ENCODE data around the gene RASGRP3. TPM values are rescaled to one million over a fixed set of nuclear protein-coding genes. Genes with fewer than 3 reads are reported as not detected.
A peak's percentile ranks its signal among the peaks of the same experiment; 100 is the strongest.

Gene RASGRP3
- total RNA-seq, 1 donor from 2014 or later, result 7.8 TPM

- DNase-seq (ENCODE audit: low read depth), result no peak
Measured at GRCh38 chr2:33573657-33574056, 97.2 kb downstream of the RASGRP3 start.

- no peak for DNase-seq (ENCODE audit: low read depth)
Measured at GRCh38 chr2:33577084-33577483, 100.6 kb downstream of the RASGRP3 start.

- DNase-seq (ENCODE audit: low read depth), result no peak
Measured at GRCh38 chr2:33577668-33578067, 101.2 kb downstream of the RASGRP3 start.

DNA sequence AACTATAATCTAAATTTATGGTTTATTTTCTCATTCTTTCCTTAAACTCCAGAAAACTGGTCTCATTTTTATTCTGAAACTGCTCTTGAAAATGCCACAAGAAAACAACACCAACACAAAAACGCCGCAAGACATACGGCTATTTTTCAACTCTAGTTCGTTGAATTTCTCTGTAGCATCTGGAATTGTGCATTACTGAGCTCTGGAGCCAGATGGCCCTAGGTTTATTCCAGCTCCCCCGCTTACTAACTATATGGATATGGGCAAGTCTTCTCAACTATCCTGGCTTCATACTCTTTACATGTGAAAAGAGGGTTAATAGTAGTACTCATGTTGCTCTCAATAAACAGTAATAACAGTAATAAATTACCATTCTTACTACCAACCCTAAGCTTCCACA, 102.8 kb downstream of the RASGRP3 start:
- DNase-seq (ENCODE audit: low read depth), result no peak

- DNase-seq (ENCODE audit: low read depth), result no peak
Measured at GRCh38 chr2:33581872-33582271, 105.4 kb downstream of the RASGRP3 start.

DNA sequence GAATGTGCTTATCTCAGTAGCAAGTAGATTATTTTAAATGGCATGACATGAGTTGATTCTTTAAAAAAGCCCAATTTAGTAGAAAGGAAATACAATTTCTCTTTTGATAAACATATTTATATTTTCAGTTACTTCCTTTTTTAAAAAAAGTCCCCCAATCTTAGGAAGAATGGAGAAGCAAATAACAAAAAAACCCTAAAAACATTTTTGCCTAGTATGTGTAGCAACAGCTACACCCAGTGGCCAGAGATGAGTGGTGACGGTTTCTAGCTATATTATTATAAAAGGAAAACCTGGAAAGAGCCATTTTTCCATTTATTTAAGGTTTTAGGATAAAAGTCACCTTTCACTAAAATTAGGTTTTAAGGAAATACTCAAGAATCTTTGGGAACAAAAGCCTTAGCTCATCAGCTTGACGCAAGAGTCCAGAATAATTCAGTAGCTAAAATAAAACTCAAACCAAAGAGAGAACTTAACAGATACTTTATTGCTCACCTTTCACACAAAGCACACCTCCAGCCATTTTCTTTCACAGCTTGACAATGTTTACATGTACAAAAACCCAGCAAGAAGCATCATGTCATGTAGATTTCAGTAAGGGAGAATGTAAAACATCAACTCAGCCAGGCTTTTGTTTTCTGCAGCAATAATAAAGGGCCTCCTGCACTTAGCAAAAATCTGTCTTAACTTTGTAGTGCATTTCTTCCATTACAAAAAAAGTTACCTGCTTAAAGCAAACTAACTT, 106.9 kb downstream of the RASGRP3 start:
- peak; percentile 72 for DNase-seq (ENCODE audit: low read depth)

DNA sequence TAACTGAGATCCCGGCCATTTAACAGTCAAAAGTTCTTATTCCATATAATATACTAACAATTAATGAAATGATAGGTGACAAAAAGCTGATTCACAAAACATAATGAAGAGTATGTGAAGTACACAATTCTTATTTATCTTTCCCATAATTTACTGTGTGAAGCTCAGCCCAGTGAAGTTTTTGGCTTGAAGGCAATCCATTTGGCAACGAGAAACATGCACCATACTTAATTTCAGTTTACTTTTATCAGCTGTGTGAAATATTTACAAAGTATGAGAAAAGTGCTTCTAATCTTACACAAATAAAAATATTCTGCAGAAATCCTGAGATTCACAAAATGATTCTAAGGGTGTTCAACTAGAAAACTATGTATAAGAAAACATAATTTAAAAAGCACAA, 110.3 kb downstream of the RASGRP3 start:
- no peak for DNase-seq (ENCODE audit: low read depth)

DNA sequence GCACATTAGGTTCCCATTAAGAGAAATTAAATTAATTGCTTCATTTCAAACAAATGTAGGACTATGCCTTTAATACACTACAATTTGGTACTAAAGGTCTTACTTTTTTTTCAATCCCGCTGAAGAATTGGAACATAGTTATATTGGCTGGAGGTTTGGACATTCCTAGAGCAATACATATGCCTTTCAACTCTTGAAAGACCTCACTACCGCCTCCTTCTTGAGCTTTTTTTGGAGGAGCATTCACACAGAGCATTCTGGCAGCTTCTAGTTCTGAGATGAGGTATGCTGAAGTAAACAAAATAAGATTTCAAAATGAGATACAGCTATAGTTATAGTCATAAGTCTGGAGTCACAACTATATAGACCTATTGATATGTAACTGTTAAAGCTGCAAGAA, 111.8 kb downstream of the RASGRP3 start:
- DNase-seq (ENCODE audit: low read depth), result no peak

DNA sequence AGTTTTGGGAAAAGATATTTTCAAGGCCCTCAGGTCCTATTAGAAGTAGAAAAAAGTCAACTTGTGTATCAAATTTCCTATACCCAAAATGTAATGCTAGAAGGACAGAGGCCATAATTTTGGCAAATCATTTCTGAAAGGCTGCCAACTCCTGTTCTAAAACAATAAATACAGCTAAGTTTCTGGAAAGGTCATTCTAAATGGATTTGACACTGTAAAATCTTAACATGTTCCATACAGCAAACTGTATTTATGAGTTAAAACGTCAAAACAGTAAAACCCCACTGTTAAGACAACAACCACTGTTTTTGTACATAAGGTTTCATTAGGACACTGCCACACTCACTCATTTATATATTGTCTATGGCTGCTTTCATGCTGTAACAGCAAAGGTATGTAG, 113.0 kb downstream of the RASGRP3 start:
- no peak for DNase-seq (ENCODE audit: low read depth)

DNA sequence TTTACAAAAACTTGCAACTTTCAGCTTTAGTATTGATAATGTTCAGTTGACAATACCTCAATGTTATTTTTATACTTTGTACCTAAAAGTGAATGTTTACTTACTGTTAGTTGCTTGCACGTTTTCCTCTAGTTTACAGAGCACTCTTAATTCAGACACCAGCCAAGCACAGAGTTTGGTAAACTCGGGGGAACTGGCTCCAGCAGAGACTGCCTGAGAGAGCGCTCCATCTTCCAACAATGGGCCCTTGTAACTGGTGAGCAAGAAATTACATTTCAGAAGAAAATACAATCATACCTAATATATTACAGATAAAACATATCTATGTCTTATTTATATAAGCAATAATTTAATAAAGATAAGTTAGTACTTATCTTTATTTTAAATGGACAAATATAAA, 118.9 kb downstream of the RASGRP3 start:
- no peak for DNase-seq (ENCODE audit: low read depth)

DNA sequence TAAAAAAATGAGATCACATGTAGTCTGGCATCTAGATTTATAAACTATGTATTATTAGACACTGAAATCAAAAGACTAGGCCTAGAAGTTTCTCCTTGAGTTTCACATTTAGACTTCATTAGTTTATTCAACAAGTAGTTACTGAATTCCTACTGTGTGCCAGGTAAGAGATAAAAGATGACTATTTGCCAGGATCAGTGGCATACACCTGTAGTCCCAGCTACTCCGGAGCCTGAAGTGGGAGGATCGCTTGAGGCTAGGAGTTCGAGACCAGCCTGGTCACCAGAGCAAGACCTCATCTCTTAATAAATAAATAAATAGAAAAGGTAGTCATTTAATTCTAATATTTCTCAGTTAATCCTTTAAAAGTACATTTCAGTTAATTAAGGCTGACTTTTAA, 120.6 kb downstream of the RASGRP3 start:
- no peak for DNase-seq (ENCODE audit: low read depth)

- peak; percentile 69 for DNase-seq (ENCODE audit: low read depth)
Measured at GRCh38 chr2:33598561-33599174, 122.2 kb downstream of the RASGRP3 start.

GRCh38 chr2:33599175-33599942, 122.9 kb downstream of the RASGRP3 start, which contains the start of gene FAM98A:
Gene FAM98A (minus strand): TSS chr2:33599299. CDS start chr2:33599221, 78 bp downstream.
- DNase-seq (ENCODE audit: low read depth), result peak; percentile 100

GRCh38 chr2:33599943-33600192, 123.4 kb downstream of the RASGRP3 start:
- no peak for DNase-seq (ENCODE audit: low read depth)

DNA sequence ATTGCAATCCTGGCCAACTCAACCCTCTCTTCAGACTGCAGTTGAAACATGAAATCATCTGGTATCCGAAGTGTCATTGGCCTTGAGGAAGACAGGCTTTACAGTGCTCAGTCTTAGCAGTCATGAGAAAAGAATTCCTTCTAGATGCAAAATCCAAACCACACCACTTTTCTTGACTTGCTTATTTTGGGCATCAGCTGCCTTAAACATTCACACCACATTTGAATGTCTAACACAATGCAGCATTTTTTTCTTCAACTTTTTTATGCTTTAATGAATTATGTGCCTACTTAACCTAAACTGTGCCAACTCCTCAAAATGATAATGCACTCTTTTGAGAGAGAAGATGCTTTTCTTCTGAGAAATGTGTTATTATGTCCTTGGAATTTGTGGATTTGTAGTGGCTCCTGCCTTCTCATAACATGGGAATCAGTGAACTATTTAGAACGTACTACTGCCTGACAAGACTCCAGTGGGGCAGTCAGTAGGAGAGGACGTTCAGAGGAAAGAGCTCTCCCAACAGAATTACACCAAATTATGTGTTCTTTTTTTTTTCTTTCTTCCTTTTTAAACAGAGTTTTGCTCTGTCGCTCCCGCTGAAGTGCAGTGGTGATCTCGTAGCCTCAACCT, 125.9 kb downstream of the RASGRP3 start:
- DNase-seq (ENCODE audit: low read depth), result no peak

DNA sequence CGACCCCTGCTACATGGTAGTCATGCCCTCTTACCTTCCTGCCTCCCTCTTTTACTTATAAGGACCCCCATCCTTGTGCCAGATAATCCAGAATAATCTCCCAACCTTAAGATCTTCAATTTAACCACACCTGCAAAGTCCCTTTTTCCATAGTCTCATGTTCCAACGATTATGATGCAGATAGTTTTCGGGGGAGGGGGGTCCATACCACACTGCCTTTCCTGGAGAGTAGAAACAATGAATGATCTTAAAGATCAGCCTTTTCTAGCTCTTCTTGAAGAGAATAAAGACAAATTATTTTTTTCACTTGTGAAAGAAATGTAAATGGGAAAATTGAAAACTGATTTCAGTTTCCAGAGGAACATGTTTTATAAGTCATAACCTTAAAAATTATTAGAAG, 127.0 kb downstream of the RASGRP3 start:
- no peak for DNase-seq (ENCODE audit: low read depth)

DNA sequence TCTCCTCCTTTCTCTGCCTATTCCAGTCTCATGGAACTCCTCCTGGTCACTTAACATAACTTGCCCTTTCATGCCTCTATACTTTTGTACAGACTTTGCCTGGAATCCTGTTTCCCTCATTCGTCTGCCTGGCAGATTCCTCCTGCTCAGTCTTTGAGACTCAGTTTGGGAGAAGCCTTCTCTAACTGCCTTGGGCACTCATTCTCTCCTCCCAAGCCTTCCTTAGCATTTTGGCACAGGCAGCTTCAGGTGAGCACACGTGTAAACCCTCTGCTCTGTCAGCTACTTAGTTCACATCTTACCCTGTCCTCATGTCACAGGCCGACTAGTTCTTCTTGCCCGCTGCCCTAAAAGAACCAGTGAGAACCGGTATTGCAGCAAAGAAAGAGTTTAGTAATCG, 128.6 kb downstream of the RASGRP3 start:
- DNase-seq (ENCODE audit: low read depth), result no peak

DNA sequence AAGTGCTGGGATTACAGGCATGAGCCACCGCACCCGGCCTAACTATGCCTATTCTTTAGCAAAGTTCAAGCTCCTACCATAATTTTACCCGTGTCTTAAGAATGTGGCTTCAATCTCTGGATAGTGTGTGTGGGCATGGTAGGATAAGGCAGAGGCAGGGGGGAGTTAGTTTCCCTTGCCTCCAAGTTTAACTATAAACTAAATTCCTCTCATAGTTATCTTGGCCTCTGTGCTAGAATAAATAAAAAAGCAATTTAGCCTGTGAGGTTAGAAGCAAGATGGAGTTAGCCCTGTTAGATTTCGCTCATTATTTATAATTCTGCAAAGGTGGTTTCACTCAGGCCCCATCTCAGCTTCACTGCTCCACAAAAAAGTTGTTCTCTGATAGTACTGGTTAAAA, 129.7 kb downstream of the RASGRP3 start:
- no peak for DNase-seq (ENCODE audit: low read depth)

DNA sequence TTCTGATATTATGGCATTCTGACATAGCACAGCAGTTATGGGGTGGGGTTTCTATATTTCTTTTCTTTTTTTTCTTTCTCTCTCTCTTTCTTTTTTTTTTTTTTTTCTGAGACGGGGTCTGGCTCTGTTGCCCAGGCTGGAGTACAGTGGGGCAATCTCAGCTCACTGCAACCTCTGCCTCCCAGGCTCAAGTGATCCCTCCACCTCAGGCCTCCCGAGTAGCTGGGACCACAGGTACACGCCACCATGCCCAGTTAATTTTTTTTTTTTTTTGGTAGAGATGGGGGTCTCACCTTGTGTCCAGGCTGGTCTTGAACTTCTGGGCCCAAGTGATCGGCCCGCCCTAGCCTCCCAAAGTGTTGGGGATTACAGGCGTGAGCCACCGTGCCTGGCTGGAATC, 130.2 kb downstream of the RASGRP3 start:
- no peak for DNase-seq (ENCODE audit: low read depth)

DNA sequence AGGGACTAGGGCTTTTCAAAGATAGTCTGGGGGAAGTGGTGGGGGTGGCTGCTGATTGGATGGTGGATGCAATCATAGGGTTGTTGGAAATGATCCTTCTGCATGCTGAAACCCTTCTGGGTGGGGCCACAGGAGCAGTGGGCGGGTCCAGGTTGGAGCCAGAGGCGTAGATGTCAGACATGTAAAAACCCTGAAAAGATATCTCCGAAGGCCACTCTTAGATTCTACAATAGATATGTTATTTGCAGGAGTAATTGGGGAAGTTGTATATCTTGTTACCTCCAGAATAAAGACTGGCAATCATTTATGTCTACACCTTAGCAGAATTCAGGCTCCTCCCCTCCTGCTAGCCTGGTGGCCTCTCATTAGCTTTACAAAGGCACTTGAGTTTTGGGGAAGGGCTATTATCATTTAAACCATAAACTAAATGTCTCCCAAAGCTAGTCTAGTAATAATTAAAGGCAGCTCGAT, 130.8 kb downstream of the RASGRP3 start:
- DNase-seq (ENCODE audit: low read depth), result no peak

DNA sequence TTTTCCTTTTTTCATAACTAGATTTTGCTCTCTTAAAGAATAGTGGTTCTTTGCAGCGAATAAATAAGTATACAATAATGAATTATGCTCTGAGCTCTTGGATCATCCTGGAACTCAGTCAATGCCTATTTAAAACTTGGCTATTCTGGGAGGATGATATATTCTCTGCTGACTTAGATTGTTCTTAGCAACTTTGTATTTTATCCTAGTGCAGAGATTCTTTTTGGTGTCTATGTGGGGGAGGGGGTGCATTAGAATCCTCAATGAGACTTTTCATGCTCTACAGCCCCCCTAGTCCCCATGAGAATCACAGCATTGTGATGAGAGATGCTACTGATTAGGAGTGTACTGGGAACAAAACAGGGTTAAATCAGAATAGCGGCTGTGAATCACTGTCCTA, 131.5 kb downstream of the RASGRP3 start:
- DNase-seq (ENCODE audit: low read depth), result peak; percentile 26

DNA sequence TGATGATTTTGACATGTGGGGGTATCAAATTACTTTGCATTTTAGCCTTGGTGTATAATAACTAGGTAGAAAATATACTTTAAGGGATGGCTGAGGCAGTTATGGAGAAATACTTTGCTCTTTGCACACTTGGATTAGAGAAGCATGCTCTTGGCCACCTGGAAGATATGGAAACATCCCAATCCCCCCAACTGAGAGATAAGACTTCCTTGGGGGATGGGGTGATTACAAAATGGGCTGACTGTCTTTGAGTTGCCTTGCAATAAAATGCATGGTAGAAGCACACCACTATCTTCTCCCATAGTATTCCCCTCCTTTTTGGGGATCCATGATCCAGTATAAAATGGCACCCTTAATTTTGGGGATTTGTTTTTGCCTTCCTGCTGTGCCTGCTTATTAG, 137.7 kb downstream of the RASGRP3 start:
- DNase-seq (ENCODE audit: low read depth), result no peak
